ENCODE results near the gene MRPS18C. TPM values are rescaled to one million over a fixed set of nuclear protein-coding genes. Genes with fewer than 3 reads are reported as not detected.
"Not testable (repeated sequence)": the region's sequence is repeated elsewhere in the genome, so short reads cannot be mapped to it uniquely, and the experiment has no call there.

Gene MRPS18C
- total RNA-seq, 6 experiments from 2014 or later: 45.2 to 72.1 (median 56.0) TPM

GRCh38 chr4:83484500-83485461 lies 28.9 kb downstream of the MRPS18C start, which contains the start of gene ABRAXAS1:
ABRAXAS1 (minus strand) TSS chr4:83485100; CDS start chr4:83485072, 28 bp downstream.
- Mint-ChIP-seq H3K4me3 (peak within 1 kb of the TSS; percentile 99), H3K27me3 (ENCODE audit: insufficient read depth) (no peaks in the 10 kb centered on the region), H3K27ac (peak within 1 kb of the TSS; percentile 96), H3K9me3 (no peaks in the 10 kb centered on the region), H3K4me1 (ENCODE audit: low read depth) (peaks cover 15% of the 10 kb centered on the region), H3K36me3 (ENCODE audit: low read depth) (no peaks in the 10 kb centered on the region)
- TF ChIP-seq CTCF (IDR thresholded peaks at IDR 0.05): no peak
- DNase-seq: peak; percentile 90

- Mint-ChIP-seq H3K27me3 (ENCODE audit: insufficient read depth) (no peaks in the 10 kb centered on the region), H3K36me3 (ENCODE audit: low read depth) (no peaks in the 10 kb centered on the region), H3K4me1 (ENCODE audit: low read depth) (peaks cover 15% of the 10 kb centered on the region), H3K4me3 (no peak overlapping the region), H3K27ac (no peak overlapping the region; the same call in 1 of the 2 replicates), H3K9me3 (no peaks in the 10 kb centered on the region)
- TF ChIP-seq CTCF (IDR thresholded peaks at IDR 0.05): no peak
- DNase-seq: no peak
Measured at GRCh38 chr4:83486457-83487129, 30.7 kb downstream of the MRPS18C start.

GRCh38 chr4:83489711-83490326 lies 34.0 kb downstream of the MRPS18C start:
- 0 out of 2 replicates have a peak, but pooled peaks cover 2% of the 10 kb centered on the region for H3K27me3 Mint-ChIP-seq (ENCODE audit: insufficient read depth)
- H3K4me3 Mint-ChIP-seq: no peak overlapping the region
- TF ChIP-seq CTCF (IDR thresholded peaks at IDR 0.05): 0 out of 2 replicates have a peak, but pooled peaks have one; percentile 13
- H3K36me3 Mint-ChIP-seq (ENCODE audit: low read depth): no peaks in the 10 kb centered on the region
- no peak overlapping the region for H3K27ac Mint-ChIP-seq
- no peak for DNase-seq
- peaks cover 11% of the 10 kb centered on the region for H3K4me1 Mint-ChIP-seq (ENCODE audit: low read depth)
- H3K9me3 Mint-ChIP-seq: no peaks in the 10 kb centered on the region

- Mint-ChIP-seq H3K4me1 (ENCODE audit: low read depth) (0 out of 2 replicates have a peak, but pooled peaks cover 6% of the 10 kb centered on the region), H3K36me3 (ENCODE audit: low read depth) (no peaks in the 10 kb centered on the region), H3K27ac (no peak overlapping the region), H3K27me3 (ENCODE audit: insufficient read depth) (0 out of 2 replicates have a peak, but pooled peaks cover 2% of the 10 kb centered on the region), H3K9me3 (no peaks in the 10 kb centered on the region), H3K4me3 (no peak overlapping the region)
- DNase-seq: peak; percentile 11
- peak; percentile 91 for TF ChIP-seq CTCF (IDR thresholded peaks at IDR 0.05)
Measured at GRCh38 chr4:83490876-83491450, 35.1 kb downstream of the MRPS18C start.

- not testable (repeated sequence) for H3K4me3 Mint-ChIP-seq; H3K4me1 Mint-ChIP-seq (ENCODE audit: low read depth)
Measured at GRCh38 chr4:83496085-83496917, 40.4 kb downstream of the MRPS18C start.

More at GRCh38 chr4:83496085-83496917, 40.4 kb downstream of the MRPS18C start:
- peaks cover 11% of the 10 kb centered on the region for H3K27me3 Mint-ChIP-seq (ENCODE audit: insufficient read depth)
- H3K9me3 Mint-ChIP-seq; H3K36me3 Mint-ChIP-seq (ENCODE audit: low read depth); DNase-seq; H3K27ac Mint-ChIP-seq: not testable (repeated sequence)
